Activated CD4-positive, alpha-beta T cell treated with anti-CD3 and anti-CD28 coated beads, Interleukin-2, amount 50 U/mL, for 48 hours (primary cell): ENCODE results near the gene BEND7.
"Not testable (repeated sequence)": the region's sequence is repeated elsewhere in the genome, so short reads cannot be mapped to it uniquely, and the experiment has no call there.

Source experiments
- DNase-seq, 2 experiments: peaks; one replicate each; pipeline ENCODE4 v3.0.0-alpha.2; 2020

BEND7 gene

GRCh38 chr10:13475124-13475523 is 53.7 kb downstream of the BEND7 start:
- no peak for DNase-seq

- no peak for DNase-seq
Measured at GRCh38 chr10:13473986-13474385, 54.8 kb downstream of the BEND7 start.

GRCh38 chr10:13472359-13472758 is 56.5 kb downstream of the BEND7 start:
- DNase-seq = no peak

GRCh38 chr10:13470270-13470669 is 58.5 kb downstream of the BEND7 start:
- DNase-seq = no peak

GRCh38 chr10:13462551-13462950 is 66.3 kb downstream of the BEND7 start:
- no peak for DNase-seq

- no peak for DNase-seq
Measured at GRCh38 chr10:13458687-13459012, 70.2 kb downstream of the BEND7 start.

GRCh38 chr10:13457958-13458686 is 70.7 kb downstream of the BEND7 start:
- no peak for DNase-seq

- DNase-seq = peak; percentile 19 to 26
Measured at GRCh38 chr10:13453896-13454295, 74.9 kb downstream of the BEND7 start.

- DNase-seq = no peak
Measured at GRCh38 chr10:13450069-13450468, 78.7 kb downstream of the BEND7 start.

- no peak for DNase-seq
Measured at GRCh38 chr10:13449296-13449695, 79.5 kb downstream of the BEND7 start.

- no peak for DNase-seq
Measured at GRCh38 chr10:13448216-13448615, 80.6 kb downstream of the BEND7 start.

GRCh38 chr10:13445656-13446400 is 83.0 kb downstream of the BEND7 start:
- DNase-seq = no peak

GRCh38 chr10:13441476-13441875 is 87.3 kb downstream of the BEND7 start:
- DNase-seq = no peak

- DNase-seq = peak; percentile 64 to 76
Measured at GRCh38 chr10:13440185-13441061, 88.4 kb downstream of the BEND7 start.

GRCh38 chr10:13439313-13440184 is 89.3 kb downstream of the BEND7 start:
- peak; percentile 10 to 21 for DNase-seq

GRCh38 chr10:13437026-13437555 is 91.7 kb downstream of the BEND7 start:
- no peak for DNase-seq

GRCh38 chr10:13427943-13428342 is 100.9 kb downstream of the BEND7 start:
- not testable (repeated sequence) for DNase-seq

- no peak for DNase-seq
Measured at GRCh38 chr10:13425397-13425796, 103.4 kb downstream of the BEND7 start.

- no peak for DNase-seq
Measured at GRCh38 chr10:13422800-13423199, 106.0 kb downstream of the BEND7 start.

GRCh38 chr10:13421382-13421917 is 107.4 kb downstream of the BEND7 start:
- no peak for DNase-seq

- no peak for DNase-seq
Measured at GRCh38 chr10:13420532-13421307, 108.1 kb downstream of the BEND7 start.
